ENCODE measurements around the gene GPR137B. TPM values are rescaled to one million over a fixed set of nuclear protein-coding genes. Genes with fewer than 3 reads are reported as not detected.
"Not testable (repeated sequence)": the region's sequence is repeated elsewhere in the genome, so short reads cannot be mapped to it uniquely, and the experiment has no call there.

Gene GPR137B
- total RNA-seq, 2 experiments from 2014 or later: 4.9 to 5.0 TPM

GRCh38 chr1:236158719-236159118, 16.4 kb downstream of the GPR137B start:
- no peak overlapping the region for H3K27ac Mint-ChIP-seq
- DNase-seq (no peak), ATAC-seq (no peak)
- peaks cover 18% of the 10 kb centered on the region for H3K36me3 Mint-ChIP-seq (ENCODE audit: low read depth)
- POLR2A ChIA-PET: no interaction called here
- H3K4me1 Mint-ChIP-seq (ENCODE audit: low read depth): peaks cover 23% of the 10 kb centered on the region
- H3K27me3 Mint-ChIP-seq (ENCODE audit: low read depth): no peaks in the 10 kb centered on the region
- CTCF ChIA-PET: interaction anchor here (1.2 kb wide), 1 partner anchor 33 kb away, joined by 3 read pairs; no protein-coding TSS in a partner anchor
- H3K4me3 Mint-ChIP-seq: no peak overlapping the region
- peaks cover 22% of the 10 kb centered on the region for H3K9me3 Mint-ChIP-seq (ENCODE audit: insufficient read depth)

- H3K27ac Mint-ChIP-seq: peak overlapping the region; percentile 54
- ChIA-PET CTCF (no interaction called here), POLR2A (interaction anchor here (0.6 kb wide), 1 partner anchor 91 kb away, joined by 9 read pairs; no protein-coding TSS in a partner anchor)
- peaks cover 22% of the 10 kb centered on the region for H3K9me3 Mint-ChIP-seq (ENCODE audit: insufficient read depth)
- H3K27me3 Mint-ChIP-seq (ENCODE audit: low read depth): no peaks in the 10 kb centered on the region
- H3K4me3 Mint-ChIP-seq: no peak overlapping the region
- no peak for DNase-seq
- peaks cover 21% of the 10 kb centered on the region for H3K36me3 Mint-ChIP-seq (ENCODE audit: low read depth)
- ATAC-seq: no peak
- peaks cover 23% of the 10 kb centered on the region for H3K4me1 Mint-ChIP-seq (ENCODE audit: low read depth)
Observed at GRCh38 chr1:236159704-236160539, 17.6 kb downstream of the GPR137B start.

GRCh38 chr1:236160540-236161127, 18.3 kb downstream of the GPR137B start:
- ATAC-seq (no peak), DNase-seq (no peak)
- Mint-ChIP-seq H3K4me3 (no peak overlapping the region), H3K4me1 (ENCODE audit: low read depth) (peaks cover 23% of the 10 kb centered on the region), H3K27me3 (ENCODE audit: low read depth) (no peaks in the 10 kb centered on the region), H3K36me3 (ENCODE audit: low read depth) (peaks cover 21% of the 10 kb centered on the region), H3K9me3 (ENCODE audit: insufficient read depth) (peaks cover 22% of the 10 kb centered on the region), H3K27ac (peak overlapping the region; percentile 9)
- ChIA-PET POLR2A (no interaction called here), CTCF (no interaction called here)

- ATAC-seq: no peak
- POLR2A ChIA-PET: no interaction called here
- Mint-ChIP-seq H3K27ac (no peak overlapping the region), H3K36me3 (ENCODE audit: low read depth) (peaks cover 21% of the 10 kb centered on the region), H3K27me3 (ENCODE audit: low read depth) (no peaks in the 10 kb centered on the region), H3K4me3 (no peak overlapping the region), H3K4me1 (ENCODE audit: low read depth) (peaks cover 22% of the 10 kb centered on the region), H3K9me3 (ENCODE audit: insufficient read depth) (peaks cover 22% of the 10 kb centered on the region)
- CTCF ChIA-PET: no interaction called here
- DNase-seq: no peak
Observed at GRCh38 chr1:236161230-236161629, 18.9 kb downstream of the GPR137B start.

DNA sequence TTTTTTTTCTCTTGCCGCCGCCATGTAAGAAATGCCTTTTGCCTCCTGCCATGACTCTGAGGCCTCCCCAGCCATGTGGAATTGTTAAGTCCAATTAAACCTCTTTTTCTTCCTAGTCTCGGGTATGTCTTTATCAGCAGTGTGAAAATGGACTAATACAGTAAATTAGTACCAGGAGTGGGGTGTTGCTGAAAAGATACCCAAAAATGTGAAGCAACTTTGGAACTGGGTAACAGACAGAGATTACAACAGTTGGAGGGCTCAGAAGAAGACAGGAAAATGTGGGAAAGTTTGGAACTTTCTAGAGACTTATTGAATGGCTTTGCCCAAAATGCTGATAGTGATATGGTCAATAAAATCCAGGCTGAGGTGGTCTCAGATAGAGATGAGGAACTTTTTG, 19.4 kb downstream of the GPR137B start:
- H3K27ac Mint-ChIP-seq; DNase-seq; H3K27me3 Mint-ChIP-seq (ENCODE audit: low read depth); CTCF ChIA-PET; POLR2A ChIA-PET; H3K4me3 Mint-ChIP-seq; ATAC-seq: not testable (repeated sequence)
- peaks cover 21% of the 10 kb centered on the region for H3K36me3 Mint-ChIP-seq (ENCODE audit: low read depth)
- peaks cover 22% of the 10 kb centered on the region for H3K9me3 Mint-ChIP-seq (ENCODE audit: insufficient read depth)
- peaks cover 18% of the 10 kb centered on the region for H3K4me1 Mint-ChIP-seq (ENCODE audit: low read depth)

DNA sequence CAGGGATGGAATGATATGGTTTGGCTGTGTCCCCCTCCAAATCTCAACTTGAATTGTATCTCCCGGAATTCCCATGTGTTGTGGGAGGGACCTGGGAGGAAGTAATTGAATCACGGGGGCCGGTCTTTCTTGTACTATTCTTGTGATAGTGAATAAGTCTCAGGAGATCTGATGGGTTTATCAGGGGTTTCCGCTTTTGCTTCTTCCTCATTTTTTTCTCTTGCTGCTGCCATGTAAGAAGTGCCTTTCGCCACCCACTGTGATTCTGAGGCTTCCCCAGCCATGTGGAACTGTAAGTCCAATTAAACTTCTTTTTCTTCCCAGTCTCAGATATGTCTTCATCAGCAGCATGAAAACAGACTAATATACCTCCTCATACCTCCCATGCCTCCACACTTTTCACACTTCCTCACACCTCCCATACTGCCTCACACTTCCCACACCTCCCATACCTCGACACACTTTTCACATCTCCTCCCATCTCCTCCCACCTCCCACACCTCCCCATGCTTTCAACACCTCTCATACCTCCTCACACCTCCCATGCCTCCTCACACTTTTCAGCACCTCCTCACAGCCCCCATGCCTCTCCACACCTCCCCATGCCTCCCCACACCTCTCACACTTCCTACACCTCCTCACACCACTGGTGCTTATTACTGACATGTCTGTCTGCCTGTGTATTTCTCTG, 21.3 kb downstream of the GPR137B start:
- DNase-seq: no peak
- ChIA-PET POLR2A (interaction anchor here (0.7 kb wide), 1 partner anchor 13 kb away, joined by 3 read pairs; no protein-coding TSS in a partner anchor), CTCF (no interaction called here)
- Mint-ChIP-seq H3K36me3 (ENCODE audit: low read depth) (peaks cover 19% of the 10 kb centered on the region), H3K27me3 (ENCODE audit: low read depth) (no peaks in the 10 kb centered on the region), H3K27ac (no peak overlapping the region), H3K4me3 (no peak overlapping the region), H3K9me3 (ENCODE audit: insufficient read depth) (peaks cover 22% of the 10 kb centered on the region), H3K4me1 (ENCODE audit: low read depth) (peaks cover 13% of the 10 kb centered on the region)
- ATAC-seq: no peak

DNA sequence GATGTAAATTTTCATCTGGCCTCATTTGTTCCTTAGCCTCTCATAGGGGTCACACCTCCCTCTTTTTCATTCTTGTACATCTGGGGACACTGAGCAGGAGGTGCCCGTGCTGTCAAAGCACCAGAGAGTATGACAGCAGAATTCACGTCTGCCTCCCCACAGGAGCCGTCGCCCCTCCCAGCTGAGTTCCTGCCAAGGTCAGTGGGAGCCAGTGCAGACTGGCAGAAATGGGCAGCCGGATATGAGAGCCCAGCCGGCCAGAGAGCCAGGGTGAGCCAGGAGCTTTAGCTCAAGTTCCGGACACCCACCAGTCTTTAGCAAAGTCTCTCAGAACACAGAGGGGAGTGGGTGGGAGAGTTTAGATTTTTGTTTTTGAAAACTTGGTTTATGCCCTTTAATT, 21.9 kb downstream of the GPR137B start:
- Mint-ChIP-seq H3K27ac (no peak overlapping the region), H3K4me1 (ENCODE audit: low read depth) (peaks cover 10% of the 10 kb centered on the region), H3K9me3 (ENCODE audit: insufficient read depth) (peaks cover 22% of the 10 kb centered on the region), H3K36me3 (ENCODE audit: low read depth) (peaks cover 19% of the 10 kb centered on the region), H3K27me3 (ENCODE audit: low read depth) (no peaks in the 10 kb centered on the region), H3K4me3 (no peak overlapping the region)
- ATAC-seq (no peak), DNase-seq (no peak)
- ChIA-PET CTCF (no interaction called here), POLR2A (no interaction called here)

GRCh38 chr1:236165238-236165981, 23.1 kb downstream of the GPR137B start:
- Mint-ChIP-seq H3K36me3 (ENCODE audit: low read depth) (peaks cover 19% of the 10 kb centered on the region), H3K4me1 (ENCODE audit: low read depth) (peaks cover 3% of the 10 kb centered on the region)
- no peak for ATAC-seq

DNA sequence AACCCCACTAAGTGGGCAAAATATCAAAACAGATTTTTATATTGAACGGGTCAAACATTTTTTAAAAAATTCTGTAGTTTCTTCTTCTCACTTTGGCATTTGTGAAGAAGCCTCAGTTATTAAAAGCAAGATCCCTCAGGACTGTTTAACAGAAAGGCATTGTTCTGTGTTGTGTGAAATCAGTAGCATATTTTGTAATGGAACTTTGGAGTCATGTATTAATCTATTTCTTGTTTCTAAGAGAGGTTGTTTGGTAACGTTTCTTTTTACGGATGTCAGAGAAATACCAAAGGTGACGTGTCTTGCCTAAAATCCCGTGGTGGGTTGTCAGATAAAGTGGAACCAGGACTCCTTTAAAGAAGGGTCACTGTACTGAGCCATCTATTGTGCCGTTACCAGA, 23.7 kb downstream of the GPR137B start:
- peaks cover 19% of the 10 kb centered on the region for H3K9me3 Mint-ChIP-seq (ENCODE audit: insufficient read depth)
- H3K27ac Mint-ChIP-seq: no peak overlapping the region
- ChIA-PET CTCF (no interaction called here), POLR2A (no interaction called here)
- H3K36me3 Mint-ChIP-seq (ENCODE audit: low read depth): peaks cover 15% of the 10 kb centered on the region
- H3K4me1 Mint-ChIP-seq (ENCODE audit: low read depth): no peaks in the 10 kb centered on the region
- ATAC-seq (no peak), DNase-seq (no peak)
- H3K27me3 Mint-ChIP-seq (ENCODE audit: low read depth): no peaks in the 10 kb centered on the region
- no peak overlapping the region for H3K4me3 Mint-ChIP-seq

More at GRCh38 chr1:236165238-236165981, 23.1 kb downstream of the GPR137B start:
- ChIA-PET CTCF (no interaction called here), POLR2A (no interaction called here)
- DNase-seq: no peak
- Mint-ChIP-seq H3K9me3 (ENCODE audit: insufficient read depth) (peaks cover 22% of the 10 kb centered on the region), H3K27me3 (ENCODE audit: low read depth) (no peaks in the 10 kb centered on the region), H3K4me3 (no peak overlapping the region), H3K27ac (no peak overlapping the region)

DNA sequence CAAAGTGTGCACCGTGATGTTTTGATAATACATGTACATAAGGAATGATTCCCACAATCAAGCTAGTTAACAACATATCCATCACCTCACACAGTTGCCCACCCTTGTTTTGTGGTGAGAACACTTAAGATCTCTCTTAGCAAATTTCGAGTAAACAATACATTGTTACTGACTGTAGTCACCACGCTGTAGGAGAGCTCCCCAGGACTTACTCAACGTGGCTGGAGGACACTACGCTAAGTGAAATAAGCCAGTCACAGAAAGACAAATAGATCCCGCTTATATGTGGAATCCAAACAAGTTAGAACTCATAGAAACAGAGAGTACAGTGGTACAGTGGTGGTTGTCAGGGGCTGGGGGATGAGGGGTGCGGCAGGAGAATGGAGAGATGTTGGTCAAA, 24.8 kb downstream of the GPR137B start:
- ChIA-PET POLR2A (no interaction called here), CTCF (no interaction called here)
- H3K27ac Mint-ChIP-seq: no peak overlapping the region

GRCh38 chr1:236167578-236167977, 25.2 kb downstream of the GPR137B start:
- Mint-ChIP-seq H3K4me1 (ENCODE audit: low read depth) (no peaks in the 10 kb centered on the region), H3K27ac (no peak overlapping the region), H3K9me3 (ENCODE audit: insufficient read depth) (peaks cover 5% of the 10 kb centered on the region), H3K27me3 (ENCODE audit: low read depth) (no peaks in the 10 kb centered on the region), H3K36me3 (ENCODE audit: low read depth) (peaks cover 3% of the 10 kb centered on the region), H3K4me3 (no peak overlapping the region)
- DNase-seq (no peak), ATAC-seq (no peak)
- ChIA-PET POLR2A (no interaction called here), CTCF (no interaction called here)

More for the DNA sequence above, 24.8 kb downstream of the GPR137B start:
- Mint-ChIP-seq H3K27me3 (ENCODE audit: low read depth) (no peaks in the 10 kb centered on the region), H3K9me3 (ENCODE audit: insufficient read depth) (peaks cover 8% of the 10 kb centered on the region), H3K4me1 (ENCODE audit: low read depth) (no peaks in the 10 kb centered on the region), H3K36me3 (ENCODE audit: low read depth) (peaks cover 4% of the 10 kb centered on the region), H3K4me3 (no peak overlapping the region)
- ATAC-seq (no peak), DNase-seq (no peak)
